Peyer's patch (tissue), 4 donors: ENCODE measurements around the gene CAMSAP1.

ENCODE experiments used
- CTCF ChIP-seq, 6 experiments: fragments of 450-650 bp in 4 of 6; fragments of 200-600 bp in 2 of 6; sonication (generic) in 1 of 6; IDR thresholded peaks; one replicate each; pipeline ENCODE4 v1.5.1; 2017 to 2019; ENCODE audit warnings: antibody characterized with exemption in 6 of 6, mild to moderate bottlenecking in 3 of 6, moderate library complexity in 1 of 6
- POLR2A ChIP-seq, 2 donors: fragments of 450-650 bp; IDR thresholded peaks; one replicate each; pipeline ENCODE4 v1.5.1; 2017; ENCODE audit warnings: antibody characterized with exemption in 2 of 2, mild to moderate bottlenecking in 2 of 2, moderate library complexity in 2 of 2

GRCh38 chr9:135923508-135923907 lies 16.2 kb upstream of the CAMSAP1 start:
- TF ChIP-seq CTCF (IDR thresholded peaks at IDR 0.05) (no peak), POLR2A (IDR thresholded peaks at IDR 0.05) (no peak)
